GM18868 (cell line): Measurements from ENCODE around the gene C19orf33.

Source experiments
- ATAC-seq: cut with Tn5 transposase; IDR thresholded peaks from one replicate; pipeline ENCODE4 v1.9.1; 2021; ENCODE audit warnings: mild to moderate bottlenecking, moderate library complexity; ENCODE audit not compliant: unreplicated experiment

Gene C19orf33

GRCh38 chr19:38308006-38308766 is 4.1 kb downstream of the C19orf33 start:
- ATAC-seq, result no peak

- no peak for ATAC-seq
These were observed 5.0 kb downstream of the C19orf33 start for GRCh38 chr19:38308926-38309614.

- no peak for ATAC-seq
These were observed 5.7 kb downstream of the C19orf33 start for GRCh38 chr19:38309615-38310278.

DNA sequence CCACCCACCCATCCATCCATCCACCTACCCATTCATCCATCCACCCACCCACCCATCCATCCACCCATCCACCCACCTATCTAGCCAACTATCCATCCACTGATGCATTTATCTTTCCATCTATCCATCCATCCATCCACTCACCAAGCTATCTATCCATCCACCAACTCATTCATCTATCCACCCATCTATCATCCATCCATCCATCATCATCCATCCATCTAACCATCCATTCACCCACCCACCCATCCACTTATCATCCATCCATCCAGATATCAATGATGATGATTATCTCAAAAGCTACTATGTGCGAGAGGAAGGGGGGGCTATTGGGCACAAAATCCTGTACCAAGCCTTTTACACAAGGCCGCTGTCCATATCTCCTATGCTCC is 6.2 kb downstream of the C19orf33 start:
- ATAC-seq, result no peak

- no peak for ATAC-seq
These were observed 6.9 kb downstream of the C19orf33 start for GRCh38 chr19:38310986-38311385.

DNA sequence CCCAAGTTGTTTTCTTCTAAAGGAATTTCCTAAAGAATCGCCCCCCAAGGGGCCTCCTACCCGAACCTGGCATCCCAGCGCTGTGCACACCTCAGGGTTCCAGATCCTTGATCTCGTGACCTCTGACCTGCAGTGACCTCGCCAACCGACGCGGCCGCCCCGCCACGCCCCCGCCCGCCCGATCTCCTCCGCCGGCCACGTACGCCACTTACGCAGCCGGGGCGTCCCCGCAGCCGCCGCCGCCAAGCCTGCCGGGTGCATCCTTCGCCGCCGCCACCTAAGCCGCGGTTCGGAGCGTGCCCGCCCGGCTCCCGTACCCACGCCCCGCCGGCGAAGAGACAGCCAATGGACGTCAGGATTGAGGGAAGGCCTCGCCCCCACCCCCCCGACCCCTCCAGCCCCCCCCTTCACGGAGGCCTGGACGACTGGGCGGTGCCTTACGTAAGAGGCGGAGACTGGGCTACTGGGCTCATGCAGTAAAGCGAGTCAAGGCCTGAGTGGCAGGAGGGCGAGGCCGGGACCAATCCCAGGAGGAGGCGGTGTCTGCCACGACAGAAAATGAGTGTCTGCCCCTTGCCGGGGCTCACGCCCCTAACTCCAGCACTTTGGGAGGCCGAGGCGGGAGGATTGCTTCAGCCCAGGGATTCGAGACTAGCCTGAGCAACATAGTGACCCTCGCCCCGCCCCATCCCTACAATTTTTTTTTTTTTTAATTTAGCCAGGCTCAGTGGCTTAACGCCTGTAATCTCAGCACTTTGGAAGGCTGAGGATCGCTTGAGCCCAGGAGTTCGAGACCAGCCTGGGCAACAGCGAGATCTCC is 11.8 kb downstream of the C19orf33 start, which contains the start of gene YIF1B:
YIF1B (minus strand) TSS at position 291 of the 820 bp plus-strand sequence; CDS start at position 261, 30 bp downstream.
- ATAC-seq, result peak; percentile 91

DNA sequence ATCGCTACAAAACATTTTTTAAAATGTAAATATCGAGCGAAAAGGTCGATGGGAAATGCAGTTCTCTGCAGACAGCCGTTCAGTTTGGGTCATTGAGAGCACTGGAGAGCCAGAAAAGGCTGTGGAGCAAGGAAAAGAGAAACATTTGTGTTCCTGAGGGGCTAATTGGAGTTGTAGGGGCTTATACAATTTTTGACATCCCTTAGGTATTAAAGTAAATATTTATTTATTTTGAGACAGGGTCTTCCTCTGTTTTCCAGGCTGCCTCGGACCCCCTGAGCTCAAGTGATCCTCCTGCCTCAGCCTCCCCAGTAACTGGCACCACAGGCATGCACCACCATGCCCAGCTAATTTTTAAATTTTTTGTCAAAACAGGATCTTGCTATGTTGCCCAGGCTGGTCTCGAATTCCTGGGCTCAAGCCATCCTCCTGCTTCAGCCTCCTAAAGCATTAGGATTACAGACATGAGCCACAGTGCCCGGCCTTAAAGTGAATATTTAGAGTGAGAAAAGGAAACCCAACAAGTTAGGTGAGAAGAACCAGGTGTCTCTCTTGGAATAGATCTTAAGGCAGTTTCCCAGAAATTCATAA is 12.5 kb downstream of the C19orf33 start:
- no peak for ATAC-seq

- ATAC-seq, result no peak
These were observed 13.1 kb downstream of the C19orf33 start for GRCh38 chr19:38317104-38317612.

- no peak for ATAC-seq
These were observed 14.6 kb downstream of the C19orf33 start for GRCh38 chr19:38318660-38319059.

DNA sequence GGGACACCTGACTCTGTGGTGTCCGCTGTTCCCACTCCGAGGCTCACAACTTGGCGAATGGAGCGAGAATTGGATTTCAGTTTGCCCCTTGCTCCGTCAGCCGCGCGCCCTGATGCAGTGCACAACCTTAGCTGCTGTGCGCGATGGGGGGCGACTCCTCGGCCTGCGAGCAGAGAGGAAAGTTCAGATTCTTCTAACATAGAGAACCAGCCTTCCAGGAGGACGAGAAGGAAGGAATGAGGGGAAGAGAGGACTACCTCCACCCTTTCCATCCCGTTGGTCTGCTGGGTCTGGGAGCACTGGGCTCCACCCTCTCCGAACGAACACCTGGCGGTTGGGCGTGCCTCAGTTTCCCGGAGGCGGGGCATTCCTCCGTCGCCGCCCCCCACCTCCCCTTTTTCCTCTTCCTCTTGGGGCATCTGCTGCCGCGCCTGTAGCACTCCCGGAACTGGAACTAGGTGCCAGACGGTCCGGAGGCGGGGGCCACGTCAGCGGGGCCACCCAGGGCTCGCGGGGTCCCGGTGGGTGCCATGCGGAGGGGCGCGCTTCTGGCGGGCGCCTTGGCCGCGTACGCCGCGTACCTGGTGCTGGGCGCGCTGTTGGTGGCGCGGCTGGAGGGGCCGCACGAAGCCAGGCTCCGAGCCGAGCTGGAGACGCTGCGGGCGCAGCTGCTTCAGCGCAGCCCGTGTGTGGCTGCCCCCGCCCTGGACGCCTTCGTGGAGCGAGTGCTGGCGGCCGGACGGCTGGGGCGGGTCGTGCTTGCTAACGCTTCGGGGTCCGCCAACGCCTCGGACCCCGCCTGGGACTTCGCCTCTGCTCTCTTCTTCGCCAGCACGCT is 15.6 kb downstream of the C19orf33 start, which contains the start of gene KCNK6:
KCNK6 (plus strand) TSS at position 425 of the 838 bp plus-strand sequence; CDS start at position 531, 106 bp downstream.
- no peak for ATAC-seq

GRCh38 chr19:38320969-38321339 is 16.9 kb downstream of the C19orf33 start:
- no peak for ATAC-seq

DNA sequence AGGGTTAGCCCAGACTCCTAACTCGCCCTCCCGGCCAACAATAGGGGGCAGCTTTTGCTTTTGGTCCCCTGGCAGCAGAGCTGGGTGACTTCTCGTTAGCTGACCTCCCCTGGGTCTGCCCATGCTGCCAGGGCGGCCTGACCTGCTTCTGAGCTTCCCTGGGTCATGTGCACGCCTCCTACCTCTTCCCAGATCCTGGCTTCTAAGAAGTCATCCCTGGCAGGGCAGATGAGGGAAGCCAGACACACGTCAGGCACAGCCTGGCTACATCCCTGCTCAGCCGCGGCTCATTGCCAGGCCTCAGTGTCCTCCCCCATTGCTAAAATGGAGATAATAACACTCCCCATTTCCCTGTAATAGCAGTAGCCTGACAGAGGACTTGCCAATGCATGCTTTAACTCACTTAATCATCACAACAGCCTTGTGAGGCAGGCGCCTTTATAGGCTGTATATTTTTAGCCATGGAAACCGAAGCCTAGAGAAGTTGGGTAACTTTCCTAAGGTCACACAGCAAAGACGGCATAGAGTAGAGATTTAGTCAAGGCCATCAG is 17.7 kb downstream of the C19orf33 start:
- ATAC-seq, result no peak

DNA sequence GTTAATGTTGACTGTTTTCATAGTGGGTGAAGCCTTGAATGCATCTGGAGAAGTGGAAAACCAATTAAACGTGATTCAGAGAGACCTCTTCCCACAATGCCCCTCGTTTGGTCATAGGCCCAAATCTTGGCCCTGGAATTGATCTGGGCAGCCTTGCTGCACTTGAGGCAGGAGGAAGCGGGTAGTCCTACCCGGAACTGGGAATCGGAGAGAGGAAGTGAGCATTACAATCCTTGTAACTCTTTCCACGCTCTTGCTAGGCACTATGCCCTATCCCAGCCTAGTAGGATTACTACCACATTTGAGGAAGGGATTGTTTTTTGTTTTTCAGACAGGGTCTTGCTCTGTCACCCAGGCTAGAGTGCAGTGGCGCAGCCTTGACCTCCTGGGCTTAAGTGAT is 19.2 kb downstream of the C19orf33 start:
- ATAC-seq, result no peak

DNA sequence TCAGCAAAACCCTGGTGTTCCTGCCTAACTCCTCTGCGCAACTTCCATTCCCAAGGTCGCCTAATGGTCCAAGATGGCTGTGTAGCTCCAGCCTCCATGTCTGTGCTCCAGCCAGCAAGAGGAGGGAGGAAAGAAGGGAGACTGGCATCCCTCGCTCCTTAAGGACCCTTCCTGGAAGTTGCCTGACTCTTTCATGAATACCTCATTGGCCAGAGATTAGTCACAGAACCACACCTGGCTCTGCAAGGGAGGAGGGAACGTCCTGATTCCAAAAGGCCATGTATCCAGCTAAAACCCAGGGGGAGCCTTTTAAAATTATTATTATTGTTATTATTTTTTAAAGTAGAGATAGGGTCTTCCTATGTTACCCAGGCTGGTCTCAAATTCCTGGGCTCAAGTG is 20.4 kb downstream of the C19orf33 start:
- no peak for ATAC-seq

- no peak for ATAC-seq
These were observed 22.5 kb downstream of the C19orf33 start for GRCh38 chr19:38326591-38326990.

- ATAC-seq, result no peak
These were observed 25.6 kb downstream of the C19orf33 start for GRCh38 chr19:38329651-38330050.

- ATAC-seq, result no peak
These were observed 27.7 kb downstream of the C19orf33 start for GRCh38 chr19:38331728-38332127.

DNA sequence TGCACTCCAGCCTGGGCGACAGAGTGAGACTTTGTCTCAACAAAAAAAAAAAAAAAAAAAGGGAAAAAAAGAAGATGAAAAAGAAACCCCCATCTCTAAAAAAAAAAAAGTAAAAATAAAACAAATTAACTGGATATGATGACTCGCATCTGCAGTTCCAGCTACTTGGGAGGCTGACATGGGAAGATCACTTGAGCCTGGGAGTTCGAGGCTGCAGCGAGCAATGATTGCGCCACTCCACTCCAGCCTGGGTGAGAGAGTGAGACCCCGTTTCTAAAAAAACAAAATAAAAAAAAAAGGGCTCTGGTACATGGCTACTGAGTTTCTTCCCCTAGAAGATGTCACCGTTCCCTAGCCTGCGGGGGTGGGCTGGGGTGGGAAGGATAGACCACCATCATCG is 29.2 kb downstream of the C19orf33 start:
- no peak for ATAC-seq
